ENCODE results near the gene COX14.
A peak's percentile ranks its signal among the peaks of the same experiment; 100 is the strongest.
"Not testable (repeated sequence)": the region's sequence is repeated elsewhere in the genome, so short reads cannot be mapped to it uniquely, and the experiment has no call there.

COX14 gene

GRCh38 chr12:50107416-50108268 lies 4.4 kb upstream of the COX14 start:
- DNase-seq (ENCODE audit: low spot score): no peak

- DNase-seq (ENCODE audit: low spot score): no peak
Measured at GRCh38 chr12:50109319-50109718, 2.7 kb upstream of the COX14 start.

- no peak for DNase-seq (ENCODE audit: low spot score)
Measured at GRCh38 chr12:50110127-50110761, 1.8 kb upstream of the COX14 start.

GRCh38 chr12:50110762-50111351 lies 1.2 kb upstream of the COX14 start:
- peak; percentile 34 for DNase-seq (ENCODE audit: low spot score)

GRCh38 chr12:50111395-50111692 lies 692 bp upstream of the COX14 start:
- DNase-seq (ENCODE audit: low spot score): no peak

- peak; percentile 54 for DNase-seq (ENCODE audit: low spot score)
Measured at GRCh38 chr12:50112456-50113218, 601 bp downstream of the COX14 start.

GRCh38 chr12:50117057-50117622 lies 5.1 kb downstream of the COX14 start:
- no peak for DNase-seq (ENCODE audit: low spot score)

GRCh38 chr12:50119387-50119786 lies 7.4 kb downstream of the COX14 start:
- no peak for DNase-seq (ENCODE audit: low spot score)

GRCh38 chr12:50120521-50120920 lies 8.5 kb downstream of the COX14 start:
- DNase-seq (ENCODE audit: low spot score): no peak

GRCh38 chr12:50120953-50121352 lies 8.9 kb downstream of the COX14 start:
- DNase-seq (ENCODE audit: low spot score): no peak

- DNase-seq (ENCODE audit: low spot score): no peak
Measured at GRCh38 chr12:50121641-50122040, 9.6 kb downstream of the COX14 start.

GRCh38 chr12:50123203-50123602 lies 11.2 kb downstream of the COX14 start:
- DNase-seq (ENCODE audit: low spot score): no peak

- DNase-seq (ENCODE audit: low spot score): no peak
Measured at GRCh38 chr12:50127546-50127945, 15.5 kb downstream of the COX14 start.

- DNase-seq (ENCODE audit: low spot score): no peak
Measured at GRCh38 chr12:50129290-50129689, 17.3 kb downstream of the COX14 start.

GRCh38 chr12:50132505-50133135 lies 20.6 kb downstream of the COX14 start:
- DNase-seq (ENCODE audit: low spot score): peak; percentile 21

- DNase-seq (ENCODE audit: low spot score): no peak
Measured at GRCh38 chr12:50142993-50143392, 31.0 kb downstream of the COX14 start.

- DNase-seq (ENCODE audit: low spot score): no peak
Measured at GRCh38 chr12:50145439-50145838, 33.4 kb downstream of the COX14 start.

GRCh38 chr12:50147281-50147680 lies 35.2 kb downstream of the COX14 start:
- DNase-seq (ENCODE audit: low spot score): no peak

- not testable (repeated sequence) for DNase-seq (ENCODE audit: low spot score)
Measured at GRCh38 chr12:50148011-50148410, 36.0 kb downstream of the COX14 start.

- DNase-seq (ENCODE audit: low spot score): no peak
Measured at GRCh38 chr12:50149311-50149710, 37.3 kb downstream of the COX14 start.

- DNase-seq (ENCODE audit: low spot score): no peak
Measured at GRCh38 chr12:50151047-50151687, 39.1 kb downstream of the COX14 start.
